ENCODE data around the gene IL18R1.
A peak's percentile ranks its signal among the peaks of the same experiment; 100 is the strongest.

Gene IL18R1

DNA sequence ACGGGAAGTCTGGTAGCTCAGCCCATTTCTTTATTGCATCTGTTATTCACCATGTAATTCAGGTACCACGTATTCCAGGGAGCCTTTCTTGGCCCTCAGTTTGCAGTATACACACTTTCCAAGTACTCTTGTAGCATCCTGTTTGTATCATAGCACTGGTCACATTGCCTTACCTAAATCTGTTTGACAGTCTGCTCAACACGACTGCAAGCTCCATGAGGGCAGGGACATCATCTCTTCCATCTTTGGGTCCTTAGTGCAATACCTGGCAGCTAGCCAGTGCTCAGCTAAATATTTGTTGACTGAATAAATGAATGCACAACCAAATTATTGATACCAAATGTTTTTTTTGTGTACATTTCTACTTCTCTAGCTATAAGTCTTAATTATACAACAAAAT lies 11.2 kb upstream of the IL18R1 start:
- DNase-seq (ENCODE audit: low spot score) = no peak

DNA sequence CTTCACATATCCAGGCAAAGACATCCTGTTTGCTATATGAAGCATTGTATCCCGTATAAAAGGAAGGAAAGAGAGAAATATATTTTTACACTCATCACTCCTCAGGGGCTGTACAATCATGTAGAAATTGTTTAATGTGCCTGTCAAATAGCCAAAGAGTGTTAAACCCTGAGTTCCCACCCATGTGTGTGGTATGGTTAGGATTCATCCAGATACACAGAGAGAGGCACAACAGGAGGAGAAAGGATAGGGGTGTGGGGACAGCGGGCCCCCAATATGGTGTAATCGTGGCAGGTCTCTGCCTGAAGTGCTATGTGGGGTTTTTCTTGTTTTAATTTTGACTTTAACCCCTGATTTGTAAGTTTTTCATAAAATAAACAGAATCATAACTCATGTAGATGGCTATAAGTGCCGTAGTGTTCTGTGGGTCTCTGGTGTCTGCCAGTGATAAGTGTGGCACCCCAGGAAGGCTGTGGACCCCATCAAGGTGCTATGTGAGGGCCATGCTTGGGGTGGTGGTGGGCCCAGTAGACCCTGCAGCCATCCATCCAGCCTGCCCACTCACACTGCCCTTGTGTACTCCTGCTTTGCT lies 10.2 kb upstream of the IL18R1 start:
- no peak for DNase-seq (ENCODE audit: low spot score)

DNA sequence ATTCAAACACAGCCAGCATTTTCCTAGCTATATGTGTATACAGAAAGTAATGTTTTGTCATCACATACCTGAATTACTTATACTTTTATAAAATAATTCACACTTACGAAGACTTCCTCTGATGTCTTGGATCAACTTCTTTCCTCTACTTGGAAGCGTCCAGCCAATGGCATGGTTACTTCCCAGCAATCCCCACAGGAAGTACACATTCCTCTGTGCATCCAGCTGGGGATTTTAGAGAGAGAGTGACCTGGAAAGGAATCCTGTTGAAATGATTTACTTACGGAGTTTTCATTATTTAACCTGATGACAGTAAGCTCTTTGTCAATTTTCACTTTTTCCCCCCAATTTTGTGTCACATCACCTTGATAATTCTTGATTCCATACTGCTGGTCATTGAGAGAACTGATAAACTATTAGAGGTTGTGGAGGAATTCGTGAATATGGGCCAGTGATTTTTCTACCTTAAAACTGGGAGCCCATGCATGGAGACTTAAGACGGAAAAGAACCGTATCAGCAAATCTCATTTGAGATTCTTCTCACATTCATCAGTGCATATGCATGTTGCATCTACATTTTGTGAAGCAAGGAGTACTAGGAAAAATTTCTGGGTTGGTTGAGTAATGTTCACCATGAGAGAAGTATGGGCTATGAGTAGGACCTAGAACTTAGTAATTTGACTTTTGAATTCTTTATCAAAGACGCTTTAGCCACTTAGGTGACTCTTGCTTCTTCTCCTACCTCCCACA lies 9.0 kb upstream of the IL18R1 start:
- no peak for DNase-seq (ENCODE audit: low spot score)

DNA sequence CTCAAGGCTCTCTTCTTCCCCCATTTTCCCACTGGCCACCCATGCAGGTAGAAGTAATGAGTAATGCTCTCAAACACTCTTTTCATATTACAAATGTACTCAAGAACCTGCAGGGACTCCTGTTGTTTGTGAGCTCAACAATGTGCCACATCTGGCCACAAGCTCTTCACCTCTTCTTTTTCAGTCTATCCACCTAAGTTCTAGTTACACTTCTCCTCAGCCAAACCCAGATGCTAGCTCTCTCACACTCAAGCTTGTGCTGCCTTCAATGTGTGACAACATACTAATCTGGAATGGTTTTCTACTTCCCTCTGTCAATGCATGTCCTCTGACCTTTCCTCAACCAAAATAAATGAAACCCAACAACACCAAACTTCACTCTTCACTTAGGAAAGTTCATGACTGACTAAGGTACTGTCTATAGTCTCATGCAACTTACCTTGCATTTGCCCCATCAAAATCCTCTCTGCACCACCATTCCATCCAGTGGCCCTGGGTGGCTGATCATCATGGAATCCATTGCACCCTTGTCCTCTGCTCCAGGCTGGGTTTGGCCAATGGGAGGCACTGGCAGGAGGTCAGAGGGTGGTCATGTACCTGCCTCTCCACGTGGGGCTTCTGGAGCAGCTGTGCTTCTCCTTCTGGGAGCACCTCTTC lies 5.3 kb upstream of the IL18R1 start:
- no peak for DNase-seq (ENCODE audit: low spot score)

DNA sequence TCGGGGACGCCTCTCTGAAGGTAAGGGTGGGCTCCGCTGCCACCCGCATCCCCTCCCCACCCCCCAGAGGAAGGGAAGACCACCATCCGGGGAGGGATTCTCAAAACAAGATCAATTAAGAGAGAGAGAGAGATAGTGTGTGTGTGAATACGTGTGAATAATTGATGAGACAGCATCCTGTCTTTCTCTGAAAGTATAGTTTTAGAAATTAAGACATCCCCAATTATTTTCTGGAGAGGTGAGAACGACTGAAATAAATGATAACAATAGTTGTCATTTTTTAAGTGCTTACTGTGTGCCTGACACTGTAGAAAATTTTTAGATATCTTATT lies 751 bp downstream of the IL18R1 start:
- DNase-seq (ENCODE audit: low spot score) = no peak

DNA sequence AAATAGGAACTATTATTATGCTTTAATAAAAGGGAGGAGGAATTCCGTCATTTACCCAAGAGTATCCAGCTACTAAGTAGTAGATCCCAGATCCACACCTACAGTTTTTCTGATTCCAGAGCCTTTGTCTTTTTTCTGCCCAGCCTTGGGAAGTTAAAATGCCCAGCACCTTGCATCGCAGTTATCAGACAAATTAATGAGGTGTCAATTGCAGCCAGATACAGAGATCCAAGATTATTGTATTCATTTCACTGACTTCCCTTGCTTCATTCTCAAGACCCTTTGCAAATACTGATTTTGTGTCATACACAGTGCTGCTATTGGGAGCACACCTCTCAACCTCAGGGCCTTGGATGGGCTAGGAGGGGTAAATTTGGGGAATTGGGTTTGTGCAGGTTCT lies 1.1 kb downstream of the IL18R1 start:
- no peak for DNase-seq (ENCODE audit: low spot score)

DNA sequence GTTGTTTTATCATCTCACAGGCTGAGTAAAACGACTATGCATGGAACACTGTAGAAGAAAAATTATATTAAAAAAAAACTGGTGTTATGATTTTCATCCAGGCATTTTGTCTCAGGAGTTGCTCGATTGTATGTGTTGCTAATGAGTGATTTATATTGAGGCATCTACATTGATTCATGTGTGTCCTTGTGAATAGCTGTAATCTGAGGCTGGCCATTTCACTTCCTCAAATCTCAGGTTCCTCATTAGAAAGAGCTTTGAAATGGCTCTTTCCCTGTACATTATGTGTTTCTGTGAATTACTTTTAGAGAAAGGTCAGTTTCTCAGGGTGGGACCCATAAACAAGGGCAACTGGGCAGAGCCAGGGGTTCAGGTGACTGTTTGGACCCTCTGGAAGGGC lies 2.3 kb downstream of the IL18R1 start:
- peak; percentile 18 for DNase-seq (ENCODE audit: low spot score)

DNA sequence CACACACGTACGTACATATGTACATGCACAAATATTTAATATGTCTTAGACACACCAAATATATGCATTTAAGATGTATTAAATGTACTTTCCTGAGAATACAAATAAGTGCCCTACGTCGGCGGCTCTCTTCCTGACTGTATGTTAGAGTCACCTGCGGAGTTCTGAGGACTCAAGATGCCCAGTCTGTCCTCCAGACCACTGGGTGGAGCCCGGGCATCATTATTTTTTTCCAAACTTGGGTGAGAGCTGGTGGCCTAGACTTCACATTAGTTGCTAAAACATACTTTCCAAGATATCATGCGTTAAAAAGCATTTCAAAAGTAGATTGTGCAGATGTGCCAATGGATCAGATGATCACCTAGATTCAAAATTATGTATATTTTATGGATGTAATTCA lies 2.9 kb downstream of the IL18R1 start:
- DNase-seq (ENCODE audit: low spot score) = no peak

DNA sequence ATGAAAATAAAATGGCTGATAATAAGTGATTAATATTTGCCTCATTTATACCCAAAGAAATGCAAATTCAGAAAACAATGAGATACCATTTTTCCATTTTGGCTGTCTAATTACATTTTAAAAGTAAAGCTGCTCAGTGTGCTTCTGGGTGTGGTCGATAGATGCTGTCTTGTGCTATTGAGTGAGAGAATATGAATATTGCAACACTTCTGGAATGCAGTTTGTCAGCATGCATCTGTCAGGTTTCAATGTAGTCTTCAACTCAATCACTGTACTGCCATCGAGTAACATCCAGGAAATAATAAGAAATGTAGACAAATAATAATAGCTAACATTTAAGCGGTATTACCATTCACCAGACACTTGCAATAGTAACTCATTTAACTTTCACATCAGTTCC lies 3.9 kb downstream of the IL18R1 start:
- DNase-seq (ENCODE audit: low spot score) = no peak

DNA sequence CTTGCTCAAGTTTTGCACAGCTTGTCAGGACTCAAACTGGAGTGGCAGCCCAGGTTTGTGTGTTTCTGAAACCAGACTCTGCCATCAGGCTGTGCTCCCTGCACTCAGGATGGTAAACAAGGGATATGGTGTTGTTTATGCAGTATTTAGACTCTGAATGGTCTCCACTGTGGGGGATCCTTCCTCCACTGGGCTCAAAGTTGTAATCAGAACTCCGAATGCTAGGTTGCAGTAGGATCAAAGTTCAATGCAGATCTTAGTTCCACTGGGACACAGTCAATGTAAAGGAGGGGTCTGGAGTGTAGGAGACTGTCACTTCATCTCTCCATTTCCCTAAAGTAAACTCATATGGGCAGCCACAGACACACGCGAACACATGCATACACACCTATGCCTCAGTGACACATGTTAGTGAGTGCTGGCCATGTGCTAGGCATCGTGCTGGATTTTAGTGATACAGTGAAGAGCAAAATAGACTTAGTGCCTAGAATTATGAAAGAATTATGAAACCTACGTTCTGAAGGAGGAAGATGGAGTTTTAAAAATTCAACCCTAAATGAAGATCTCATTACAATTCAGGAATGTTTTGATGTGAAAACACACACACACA lies 6.1 kb downstream of the IL18R1 start:
- no peak for DNase-seq (ENCODE audit: low spot score)

DNA sequence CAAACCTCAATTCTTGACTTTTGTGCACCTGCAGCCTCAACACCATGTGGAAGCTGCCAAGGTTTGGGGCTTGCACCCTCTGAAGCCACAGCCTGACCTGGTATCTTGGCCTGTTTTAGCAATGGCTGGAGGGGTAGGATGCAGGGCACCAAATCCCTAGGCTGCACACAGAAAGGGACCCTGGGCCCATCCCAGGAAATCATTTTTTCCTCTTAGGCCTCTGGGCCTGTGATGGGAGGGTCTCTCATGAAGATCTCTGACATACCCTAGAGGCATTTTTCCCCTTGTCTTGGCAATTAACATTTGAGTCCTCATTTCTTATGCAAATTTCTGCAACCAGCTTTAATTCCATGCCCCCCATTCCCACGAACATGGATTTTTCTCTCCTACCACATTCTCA lies 10.2 kb downstream of the IL18R1 start:
- no peak for DNase-seq (ENCODE audit: low spot score)

DNA sequence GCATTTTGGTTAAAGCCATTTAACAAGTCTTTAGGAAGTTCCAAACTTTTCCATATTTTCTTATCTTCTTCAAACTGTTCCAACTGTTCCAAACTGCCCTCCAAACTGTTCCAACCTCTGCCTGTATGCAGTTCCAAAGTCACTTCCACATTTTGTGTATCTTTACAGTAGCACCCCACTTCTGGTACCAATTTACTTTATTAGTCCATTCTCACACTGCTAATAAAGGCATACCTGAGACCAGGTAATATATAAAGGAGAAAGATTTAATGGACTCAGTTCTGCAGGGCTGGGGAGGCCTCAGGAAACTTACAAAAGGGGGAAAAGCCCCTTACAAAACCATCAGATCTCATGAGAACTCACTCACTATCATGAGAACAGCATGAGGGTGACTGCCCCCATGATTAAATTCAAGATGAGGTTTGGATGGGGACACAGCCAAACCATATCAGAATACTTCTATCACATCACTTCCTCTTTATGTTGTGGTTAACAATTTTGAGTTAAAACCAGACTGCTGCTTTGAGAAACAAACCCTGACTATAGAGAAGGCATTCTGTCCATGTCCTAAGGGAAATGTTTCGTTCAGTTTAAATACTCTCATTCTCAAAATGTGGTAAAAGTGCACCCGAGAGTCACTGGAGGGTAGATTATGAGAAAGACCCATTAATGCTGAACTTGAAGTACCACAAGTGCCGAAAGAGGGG lies 11.0 kb downstream of the IL18R1 start:
- DNase-seq (ENCODE audit: low spot score) = no peak

DNA sequence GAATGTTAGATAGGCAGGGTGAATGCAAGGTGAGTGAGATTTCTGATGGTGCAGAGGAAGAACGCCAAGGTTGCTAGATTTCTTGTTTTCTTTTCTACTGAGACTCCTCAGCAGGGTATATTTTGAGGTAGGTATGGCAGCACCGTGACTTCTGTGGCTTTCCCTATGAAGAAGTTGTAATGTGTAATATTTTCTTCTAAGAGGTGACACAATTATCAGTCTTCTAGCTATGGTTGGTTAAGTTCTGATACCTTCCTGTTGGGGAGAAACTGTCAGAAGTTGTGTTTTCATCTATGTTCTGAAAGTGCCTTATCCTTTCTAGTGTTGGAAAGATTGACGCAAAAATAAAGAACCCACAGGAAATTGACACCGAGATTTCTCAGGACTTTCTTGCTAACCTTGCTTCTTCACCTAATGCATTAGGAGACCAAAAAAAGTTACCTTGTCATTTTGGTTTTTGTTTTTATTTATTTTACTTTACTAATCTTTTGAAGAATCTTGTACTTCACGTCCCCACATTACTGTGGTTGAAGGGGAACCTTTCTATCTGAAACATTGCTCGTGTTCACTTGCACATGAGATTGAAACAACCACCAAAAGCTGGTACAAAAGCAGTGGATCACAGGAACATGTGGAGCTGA lies 11.9 kb downstream of the IL18R1 start:
- DNase-seq (ENCODE audit: low spot score) = no peak

DNA sequence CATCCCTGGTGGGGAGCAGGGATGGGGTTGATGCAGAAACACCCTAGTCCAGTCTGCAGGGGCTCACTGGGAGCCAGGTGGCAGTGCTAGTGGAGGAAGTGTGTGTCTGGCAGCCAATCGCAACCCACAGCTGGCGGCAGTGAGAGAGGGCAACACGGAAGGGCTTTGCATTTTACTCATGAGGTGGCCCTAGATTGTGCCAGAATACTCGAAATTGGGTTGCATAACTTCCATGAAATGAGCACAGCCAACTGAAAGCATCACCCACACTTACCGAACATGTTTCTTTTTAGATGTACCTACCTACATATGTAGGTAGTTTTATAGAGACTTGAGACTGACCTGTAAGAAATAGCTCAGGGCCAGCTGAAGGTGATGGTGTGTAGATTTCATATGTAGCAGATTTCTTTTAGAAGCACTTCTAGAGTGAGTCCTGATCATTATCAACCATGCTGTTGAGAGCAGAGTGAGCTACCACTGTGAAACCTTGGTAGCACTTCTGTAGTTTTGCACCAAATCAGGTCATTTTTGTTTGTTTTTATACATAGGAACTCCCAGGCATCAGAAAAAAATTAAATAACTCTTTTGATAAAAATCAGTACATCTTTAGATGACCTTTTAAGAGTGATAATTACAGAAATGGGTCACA lies 13.0 kb downstream of the IL18R1 start:
- DNase-seq (ENCODE audit: low spot score) = no peak

DNA sequence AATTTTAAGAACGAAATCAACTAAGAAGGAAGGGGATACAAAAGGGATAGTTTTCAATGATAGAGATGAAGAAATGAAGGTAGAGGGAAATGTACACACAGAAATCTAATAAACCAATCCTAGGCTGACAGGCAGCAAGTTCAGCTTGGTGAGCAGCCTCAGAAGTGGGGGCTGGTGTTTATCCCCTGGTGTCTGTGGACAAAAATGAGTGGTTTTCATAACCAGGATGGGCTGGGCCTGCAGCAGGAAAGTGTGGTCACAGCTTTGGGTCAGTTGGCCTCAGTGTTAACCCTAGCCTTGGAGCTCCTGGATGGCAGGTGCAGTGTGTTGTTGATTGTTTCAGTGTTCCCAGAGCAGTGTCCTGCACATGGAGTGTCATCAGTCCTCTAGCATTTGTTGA lies 14.3 kb downstream of the IL18R1 start:
- no peak for DNase-seq (ENCODE audit: low spot score)

DNA sequence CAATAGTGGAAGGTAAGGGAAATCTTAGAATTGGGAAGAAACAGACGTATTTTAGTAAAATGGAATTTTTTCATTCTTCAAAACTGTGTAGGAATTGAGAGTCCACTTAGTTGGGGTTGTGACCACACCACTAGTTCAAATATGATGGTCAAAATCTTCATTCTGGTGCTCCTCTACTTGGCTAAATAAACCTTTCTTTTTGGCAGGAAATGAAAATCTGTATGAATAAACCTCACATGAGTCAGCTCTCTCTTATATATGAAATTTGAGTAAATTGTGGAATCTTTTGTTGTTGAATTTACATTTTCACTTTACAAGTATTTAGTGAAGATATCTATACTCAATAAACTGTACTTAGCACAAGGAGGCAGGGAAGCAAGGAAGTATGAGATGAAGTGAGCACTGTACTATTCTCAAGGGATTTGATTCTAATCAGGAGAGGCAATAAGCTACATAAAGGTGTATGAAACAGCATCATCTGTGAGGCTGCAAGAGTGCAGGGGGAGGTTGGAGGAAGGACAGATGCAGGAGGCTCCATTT lies 20.5 kb downstream of the IL18R1 start:
- no peak for DNase-seq (ENCODE audit: low spot score)

DNA sequence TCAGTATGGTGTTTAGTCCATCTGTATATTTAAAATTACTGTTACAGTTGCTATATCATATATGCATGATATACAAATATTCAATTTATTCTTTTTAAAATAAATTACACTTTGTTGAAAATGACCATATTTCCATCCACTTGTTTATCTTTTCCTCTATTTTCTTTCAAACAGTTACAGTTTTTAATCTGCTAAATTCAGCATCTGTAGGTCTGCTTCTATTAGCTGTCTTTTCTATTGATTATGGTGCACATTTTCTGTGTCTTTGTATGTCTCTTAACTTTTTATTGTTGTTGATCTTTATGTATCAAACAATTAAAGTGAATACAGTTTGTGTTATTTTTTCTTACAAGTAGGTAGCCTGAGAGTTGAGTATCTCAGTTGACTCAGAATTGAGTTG lies 28.1 kb downstream of the IL18R1 start:
- no peak for DNase-seq (ENCODE audit: low spot score)

DNA sequence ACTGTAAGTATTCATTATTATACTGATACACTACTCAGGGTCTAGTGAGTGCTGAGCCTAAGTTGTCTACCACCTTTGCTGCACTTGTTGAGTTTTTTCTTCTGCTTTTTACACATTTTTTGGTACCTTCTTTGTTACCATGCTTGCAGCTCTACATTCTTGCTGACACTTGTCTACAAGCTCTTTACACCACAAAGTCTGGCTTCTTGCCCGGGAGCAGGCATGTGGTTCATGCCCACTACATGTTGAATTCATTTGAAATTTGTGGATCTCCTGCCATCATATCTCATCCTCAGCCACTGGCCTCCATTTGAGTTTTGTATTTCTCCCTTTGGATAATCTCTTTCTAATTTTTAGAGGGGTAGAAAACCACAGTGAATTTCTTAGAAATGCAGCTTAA lies 29.9 kb downstream of the IL18R1 start:
- no peak for DNase-seq (ENCODE audit: low spot score)

DNA sequence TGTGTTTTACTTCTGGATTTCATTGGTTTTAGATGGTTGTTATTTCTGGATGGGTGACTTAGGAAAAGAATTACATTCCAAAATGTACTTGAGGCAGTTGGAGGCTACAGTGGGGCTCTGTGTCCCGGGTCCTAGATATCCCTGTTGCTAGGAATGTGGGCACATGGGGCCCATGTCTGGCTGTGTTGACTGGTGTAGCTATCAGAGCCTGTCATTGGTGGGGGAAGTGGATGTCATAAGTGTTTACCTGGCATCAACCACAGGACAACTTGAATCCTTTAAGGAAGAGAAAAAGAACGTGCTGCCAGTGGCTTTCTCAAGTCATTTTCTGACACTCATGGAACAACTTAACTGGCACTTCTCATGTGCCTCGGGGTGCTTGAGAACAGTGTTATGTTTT lies 30.4 kb downstream of the IL18R1 start:
- no peak for DNase-seq (ENCODE audit: low spot score)

DNA sequence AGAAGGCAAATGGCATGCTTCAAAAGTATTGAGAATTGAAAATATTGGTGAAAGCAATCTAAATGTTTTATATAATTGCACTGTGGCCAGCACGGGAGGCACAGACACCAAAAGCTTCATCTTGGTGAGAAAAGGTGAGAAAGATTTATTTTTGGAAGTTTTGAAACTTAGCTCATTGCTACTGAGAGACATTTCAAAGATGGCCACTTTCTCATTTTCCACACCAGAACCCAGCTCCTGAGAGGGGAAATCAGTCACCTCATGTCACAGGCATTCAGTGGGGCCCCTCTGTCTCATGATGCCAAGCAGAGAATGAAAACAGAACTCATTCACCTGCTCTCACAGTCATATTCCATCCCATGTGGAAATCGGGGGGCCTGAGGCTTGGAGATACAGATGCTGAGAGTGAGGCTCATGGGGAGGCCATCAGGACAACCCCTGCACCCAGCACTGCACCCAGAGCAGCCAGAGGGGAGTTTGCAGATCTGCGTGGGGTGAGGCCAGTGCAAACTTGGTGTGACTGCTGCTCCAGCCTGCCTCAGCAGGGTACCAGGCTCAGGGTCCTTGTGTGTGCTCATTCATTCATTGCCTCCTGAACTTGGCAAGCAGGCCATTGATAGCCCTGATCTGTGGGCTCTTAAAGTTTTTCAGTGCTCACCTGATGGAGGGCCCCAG lies 31.4 kb downstream of the IL18R1 start:
- DNase-seq (ENCODE audit: low spot score) = no peak

Data from germinal center (tissue), 1 donor.